Astrocyte (in vitro differentiated cells and primary cell): ENCODE measurements around the gene SLC31A1. TPM values are rescaled to one million over a fixed set of nuclear protein-coding genes. Genes with fewer than 3 reads are reported as not detected.

Experiments
- DNase-seq: peaks from one replicate; pipeline ENCODE4 v3.0.0-alpha.2; 2010; ENCODE audit warnings: low read depth
- FAIRE-seq: peaks from 2 replicates; lab custom pipeline; 2011; peaks lifted over from hg19 to GRCh38; lab: Jason Lieb, UNC
- H2AFZ ChIP-seq: 2 replicates; pipeline ENCODE4 v1.6.0; 2012; ENCODE audit warnings: low read depth, low read length, inconsistent platforms
- H3K27ac ChIP-seq: 2 replicates; pipeline ENCODE4 v1.5.1; 2011; ENCODE audit warnings: low read depth, low read length, inconsistent platforms
- H3K27me3 ChIP-seq: 2 replicates; pipeline ENCODE4 v1.6.0; 2011; ENCODE audit warnings: low read length, inconsistent platforms; ENCODE audit not compliant: insufficient read depth
- H3K36me3 ChIP-seq: 2 replicates; pipeline ENCODE4 v1.5.1; 2011; ENCODE audit warnings: low read length, inconsistent platforms; ENCODE audit not compliant: insufficient read depth
- H3K4me1 ChIP-seq: 2 replicates; pipeline ENCODE4 v1.5.1; 2011; ENCODE audit warnings: low read length, inconsistent platforms; ENCODE audit not compliant: insufficient read depth
- H3K4me2 ChIP-seq: 2 replicates; pipeline ENCODE4 v1.6.0; 2012; ENCODE audit warnings: low read length, inconsistent platforms
- H3K4me3 ChIP-seq: 2 replicates; pipeline ENCODE4 v1.5.1; 2011; ENCODE audit warnings: low read depth, mild to moderate bottlenecking, low read length, inconsistent platforms; ENCODE audit not compliant: insufficient read depth
- H3K79me2 ChIP-seq: 2 replicates; pipeline ENCODE4 v1.6.0; 2012; ENCODE audit warnings: mild to moderate bottlenecking, low read length, inconsistent platforms; ENCODE audit not compliant: insufficient read depth
- H3K9ac ChIP-seq: 2 replicates; pipeline ENCODE4 v1.6.0; 2012; ENCODE audit warnings: mild to moderate bottlenecking, low read length, inconsistent platforms
- H3K9me3 ChIP-seq: 2 replicates; pipeline ENCODE4 v1.5.1; 2012; ENCODE audit warnings: low read depth, mild to moderate bottlenecking, low read length, inconsistent platforms; ENCODE audit not compliant: insufficient read depth
- H4K20me1 ChIP-seq: 2 replicates; pipeline ENCODE4 v1.6.0; 2012; ENCODE audit warnings: low read length, inconsistent platforms; ENCODE audit not compliant: insufficient read depth
- H3K27ac Mint-ChIP-seq: one replicate; pipeline ENCODE4 v1.8.0; 2021; ENCODE audit warnings: mild to moderate bottlenecking, mixed read lengths; ENCODE audit not compliant: unreplicated experiment
- H3K27me3 Mint-ChIP-seq: one replicate; pipeline ENCODE4 v1.8.0; 2021; ENCODE audit warnings: low read depth, mixed read lengths; ENCODE audit not compliant: unreplicated experiment
- H3K36me3 Mint-ChIP-seq: one replicate; pipeline ENCODE4 v1.8.0; 2021; ENCODE audit warnings: low read depth, mixed read lengths; ENCODE audit not compliant: unreplicated experiment
- H3K4me1 Mint-ChIP-seq: one replicate; pipeline ENCODE4 v1.8.0; 2021; ENCODE audit warnings: low read depth, mixed read lengths; ENCODE audit not compliant: unreplicated experiment
- H3K4me3 Mint-ChIP-seq: one replicate; pipeline ENCODE4 v1.8.0; 2021; ENCODE audit warnings: mild to moderate bottlenecking, moderate library complexity, mixed read lengths; ENCODE audit not compliant: unreplicated experiment
- H3K9me3 Mint-ChIP-seq: one replicate; pipeline ENCODE4 v1.8.0; 2021; ENCODE audit warnings: mild to moderate bottlenecking, mixed read lengths; ENCODE audit not compliant: unreplicated experiment
- CTCF ChIP-seq: IDR thresholded peaks from 2 replicates; pipeline ENCODE4 v1.5.1; 2011; ENCODE audit warnings: low read depth, mild to moderate bottlenecking, inconsistent platforms, low read length, moderate library complexity; ENCODE audit not compliant: insufficient read depth
- EZH2 ChIP-seq: IDR thresholded peaks from 2 replicates; pipeline ENCODE4 v1.6.1; 2012; ENCODE audit warnings: mild to moderate bottlenecking, low read length, inconsistent platforms; ENCODE audit not compliant: insufficient read depth
- total RNA-seq: library from RNA; stranded (reverse); gene quantifications from 2 replicates; pipeline ENCODE4 v1.2.1, GENCODE V29; 2021

The SLC31A1 gene
- total RNA-seq, 1 donor from 2014 or later, result 35.8 TPM

- Histone ChIP-seq H3K9ac (peak overlapping the region; percentile 42), H3K4me3 (peak overlapping the region; percentile 39), H3K79me2 (no peaks in the 10 kb centered on the region), H3K36me3 (peaks cover 37% of the 10 kb centered on the region), H3K27ac (peak overlapping the region; percentile 73), H3K9me3 (no peaks in the 10 kb centered on the region), H2AFZ (peak overlapping the region; percentile 41), H4K20me1 (no peaks in the 10 kb centered on the region), H3K27me3 (no peaks in the 10 kb centered on the region), H3K4me1 (peaks cover 10% of the 10 kb centered on the region), H3K4me2 (peak overlapping the region; percentile 74)
- Mint-ChIP-seq H3K4me3 (peak overlapping the region; percentile 20), H3K27ac (peak overlapping the region; percentile 92), H3K27me3 (no peaks in the 10 kb centered on the region), H3K9me3 (no peaks in the 10 kb centered on the region), H3K36me3 (peaks cover 12% of the 10 kb centered on the region), H3K4me1 (peaks cover 16% of the 10 kb centered on the region)
- DNase-seq (peak; percentile 91), FAIRE-seq (peak; percentile 89)
- TF ChIP-seq EZH2 (no peak), CTCF (no peak)
Observed at GRCh38 chr9:113187929-113188595, 33.3 kb upstream of the SLC31A1 start.

DNA sequence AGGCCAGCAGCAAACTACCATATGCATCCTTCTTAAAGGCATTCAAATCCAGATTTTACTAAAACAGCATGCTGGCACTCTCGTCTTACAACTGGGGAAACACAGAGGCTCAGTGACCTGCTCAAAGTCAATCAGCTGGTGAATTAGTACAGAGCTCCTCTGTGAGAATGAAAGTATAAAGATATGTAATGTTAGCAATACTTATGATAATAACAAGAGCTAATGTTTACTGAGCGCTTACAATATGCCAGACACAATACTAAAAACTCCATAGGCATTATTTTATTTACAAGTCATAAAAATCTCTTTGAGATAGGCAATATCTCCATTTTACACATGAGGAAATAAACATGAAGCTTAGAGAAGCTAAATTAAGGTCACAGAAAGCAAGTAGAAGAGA lies 28.9 kb upstream of the SLC31A1 start:
- no peak for FAIRE-seq
- no peak overlapping the region for H3K27ac Mint-ChIP-seq
- Histone ChIP-seq H3K79me2 (no peaks in the 10 kb centered on the region), H3K4me2 (no peak overlapping the region), H3K9ac (no peak overlapping the region), H3K9me3 (no peaks in the 10 kb centered on the region), H3K27me3 (no peaks in the 10 kb centered on the region), H4K20me1 (peaks cover 3% of the 10 kb centered on the region), H3K4me1 (peaks cover 10% of the 10 kb centered on the region), H3K4me3 (no peak overlapping the region), H2AFZ (no peak overlapping the region), H3K36me3 (peaks cover 14% of the 10 kb centered on the region), H3K27ac (no peak overlapping the region)
- peaks cover 11% of the 10 kb centered on the region for H3K36me3 Mint-ChIP-seq
- H3K27me3 Mint-ChIP-seq, result no peaks in the 10 kb centered on the region
- TF ChIP-seq EZH2, result no peak
- TF ChIP-seq CTCF, result no peak
- DNase-seq, result no peak
- H3K4me1 Mint-ChIP-seq, result peaks cover 14% of the 10 kb centered on the region
- no peak overlapping the region for H3K4me3 Mint-ChIP-seq
- H3K9me3 Mint-ChIP-seq, result no peaks in the 10 kb centered on the region

- H3K79me2 ChIP-seq, result no peaks in the 10 kb centered on the region
- H3K4me2 ChIP-seq, result no peak overlapping the region
- H3K36me3 Mint-ChIP-seq, result peaks cover 22% of the 10 kb centered on the region
- H3K9ac ChIP-seq, result no peak overlapping the region
- no peak overlapping the region for H3K27ac Mint-ChIP-seq
- no peaks in the 10 kb centered on the region for H3K27me3 Mint-ChIP-seq
- H3K4me1 Mint-ChIP-seq, result no peaks in the 10 kb centered on the region
- peaks cover 3% of the 10 kb centered on the region for H4K20me1 ChIP-seq
- DNase-seq, result no peak
- no peaks in the 10 kb centered on the region for H3K4me1 ChIP-seq
- no peak for FAIRE-seq
- no peak overlapping the region for H3K27ac ChIP-seq
- H3K9me3 Mint-ChIP-seq, result no peaks in the 10 kb centered on the region
- no peaks in the 10 kb centered on the region for H3K9me3 ChIP-seq
- TF ChIP-seq EZH2 (no peak), CTCF (no peak)
- no peaks in the 10 kb centered on the region for H3K27me3 ChIP-seq
- peaks cover 43% of the 10 kb centered on the region for H3K36me3 ChIP-seq
- no peak overlapping the region for H3K4me3 Mint-ChIP-seq
- H3K4me3 ChIP-seq, result no peak overlapping the region
- H2AFZ ChIP-seq, result no peak overlapping the region
Observed at GRCh38 chr9:113199683-113200329, 21.5 kb upstream of the SLC31A1 start.
